Panc1 (cell line): ENCODE measurements around the gene PARP15. TPM values are rescaled to one million over a fixed set of nuclear protein-coding genes. Genes with fewer than 3 reads are reported as not detected.
"Not testable (repeated sequence)": the region's sequence is repeated elsewhere in the genome, so short reads cannot be mapped to it uniquely, and the experiment has no call there.

Experiments
- ATAC-seq: fragments of 200-7000 bp; cut with Tn5 transposase; 2 replicates; pipeline ENCODE4 v1.9.1; 2020; ENCODE audit warnings: mild to moderate bottlenecking, moderate library complexity
- BruUV-seq: library from RNA; stranded (reverse); fragments of 400-500 nt; replicated peaks from 2 replicates; lab custom pipeline; 2021; lab: Mats Ljungman, UMichigan
- CTCF ChIA-PET: fragments of 300-600 bp; sonication (Branson Sonifier 250); formaldehyde crosslinking; loops from one replicate; lab custom pipeline; 2022; ENCODE audit warnings: antibody characterized with exemption; lab: Charles Lee
- POLR2A ChIA-PET: fragments of 300-600 bp; sonication (Branson Sonifier 250); formaldehyde crosslinking; loops from one replicate; lab custom pipeline; 2022; ENCODE audit warnings: antibody characterized with exemption; lab: Charles Lee
- DNase-seq: peaks from one replicate; pipeline ENCODE4 v3.0.0-alpha.2; 2010; ENCODE audit warnings: low read depth, low spot score
- H3K27ac ChIP-seq: 2 replicates; pipeline ENCODE4 v1.5.1; 2011; ENCODE audit warnings: mild to moderate bottlenecking, low read length, inconsistent platforms
- H3K27me3 ChIP-seq: fragments of 200-500 bp; sonication (Bioruptor generic); 2 replicates; pipeline ENCODE4 v1.6.0; 2014; ENCODE audit warnings: low read length, inconsistent platforms; ENCODE audit not compliant: control insufficient read depth, insufficient read depth
- H3K36me3 ChIP-seq: fragments of 200-500 bp; sonication (Bioruptor generic); 2 replicates; pipeline ENCODE4 v1.5.1; 2014; ENCODE audit warnings: inconsistent platforms, mild to moderate bottlenecking, low read length, moderate library complexity; ENCODE audit not compliant: control insufficient read depth, insufficient read depth
- H3K4me1 ChIP-seq: 2 replicates; pipeline ENCODE4 v1.5.1; 2011; ENCODE audit warnings: inconsistent platforms, mild to moderate bottlenecking, low read length, moderate library complexity; ENCODE audit not compliant: control insufficient read depth, insufficient read depth
- H3K4me3 ChIP-seq, 2 experiments: 2 replicates each; pipeline ENCODE4 v1.5.1; 2011 to 2012; ENCODE audit warnings: low read depth in 2 of 2, low read length in 2 of 2, mild to moderate bottlenecking in 2 of 2, inconsistent platforms in 1 of 2, moderate library complexity in 1 of 2
- H3K9me3 ChIP-seq: fragments of 200-500 bp; sonication (Bioruptor generic); 2 replicates; pipeline ENCODE4 v1.5.1; 2014; ENCODE audit warnings: low read depth, mild to moderate bottlenecking, inconsistent platforms, low read length, moderate library complexity; ENCODE audit not compliant: control insufficient read depth, insufficient read depth
- CTCF ChIP-seq: fragments of 450-650 bp; IDR thresholded peaks from 2 replicates; pipeline ENCODE4 v1.5.1; 2017; ENCODE audit warnings: mild to moderate bottlenecking
- SIN3A ChIP-seq: IDR thresholded peaks from 2 replicates; pipeline ENCODE4 v1.6.1; 2012; ENCODE audit warnings: low read depth, mild to moderate bottlenecking, low read length, moderate library complexity, borderline replicate concordance; ENCODE audit not compliant: insufficient read depth
- TCF7L2 ChIP-seq: IDR thresholded peaks from 2 replicates; pipeline ENCODE4 v1.6.1; 2011; ENCODE audit warnings: mild to moderate bottlenecking, low read depth, low read length, inconsistent platforms
- in situ Hi-C: cut with HindIII; loops from 2 replicates; pipeline ENCODE4 v1.10.0; 2016; ENCODE audit warnings: low sequenced_read_pairs, low pct_unique_long_range_greater_than_20kb
- intact Hi-C: fragments of 100-400 bp; cut with micrococcal nuclease; formaldehyde crosslinking; loops from one replicate; pipeline ENCODE4 v1.10.0; 2022; ENCODE audit not compliant: unreplicated experiment
- total RNA-seq: library from RNA; stranded (reverse); gene quantifications from one replicate; pipeline ENCODE4 v1.2.1, GENCODE V29; 2021; ENCODE audit not compliant: unreplicated experiment
- TF ChIP-seq, protein P1 (sequence below), 2 experiments: IDR thresholded peaks; 2 replicates each; pipeline ENCODE4 v1.6.1; 2011 to 2012; ENCODE audit warnings: low read depth in 2 of 2, control low read depth in 1 of 2, low read length in 1 of 2, mild to moderate bottlenecking in 1 of 2, moderate library complexity in 1 of 2; ENCODE audit not compliant: insufficient read depth in 1 of 2

The PARP15 gene
- total RNA-seq, 1 experiment from 2014 or later: 0.21 TPM

DNA sequence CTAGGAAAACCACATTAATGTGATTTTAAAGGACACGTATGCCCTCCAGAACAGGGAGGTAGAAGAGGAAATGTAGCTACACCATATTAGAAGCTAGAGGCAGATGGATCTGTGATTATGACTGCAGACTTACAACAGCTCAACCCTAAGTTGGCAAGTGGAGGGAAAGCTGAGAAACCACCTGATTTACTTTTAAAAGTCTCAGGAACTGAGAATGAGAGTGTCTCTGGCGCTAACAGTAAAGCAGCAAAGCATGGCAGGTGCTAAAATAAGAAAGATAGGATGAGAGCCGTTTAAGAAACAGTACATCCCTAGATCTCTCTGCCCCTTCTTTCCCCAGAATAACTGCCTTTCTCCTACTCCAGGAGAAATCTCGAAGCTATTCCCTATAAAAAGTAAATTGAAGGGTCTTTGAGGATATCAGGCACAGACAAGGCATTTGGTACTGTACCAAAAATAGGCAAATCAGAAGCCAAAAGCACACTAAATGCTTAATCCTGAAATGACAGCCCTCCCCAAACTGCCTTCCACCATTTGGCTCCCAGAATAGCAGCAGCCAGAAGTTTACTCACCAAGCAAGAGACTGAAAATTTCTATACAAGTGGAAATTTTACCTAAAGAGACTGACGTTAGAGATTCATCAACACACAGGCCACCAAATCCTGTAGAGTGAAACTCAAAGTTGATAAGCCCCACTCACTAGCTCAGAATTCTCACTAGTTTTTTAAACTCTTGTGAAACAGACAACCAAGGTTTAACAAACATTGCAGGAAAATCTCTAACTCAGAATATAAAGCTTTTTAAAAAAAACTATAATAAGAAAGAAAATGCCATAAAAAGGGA, 68.9 kb downstream of the PARP15 start:
- POLR2A ChIA-PET: no interaction called here
- BruUV-seq: no TSS peak
- ATAC-seq (no peak), DNase-seq (no peak)
- Histone ChIP-seq H3K4me3 (no peak overlapping the region; a peak in 1 of 4 replicates), H3K27me3 (no peaks in the 10 kb centered on the region), H3K36me3 (no peaks in the 10 kb centered on the region), H3K4me1 (no peaks in the 10 kb centered on the region), H3K9me3 (no peaks in the 10 kb centered on the region), H3K27ac (no peak overlapping the region)
- CTCF ChIA-PET: no interaction called here
- intact Hi-C loops (no loop called here), in situ Hi-C loops (no loop called here)
- TF ChIP-seq TCF7L2 (no peak), SIN3A (no peak), CTCF (no peak)
- TF ChIP-seq, protein P1, sequence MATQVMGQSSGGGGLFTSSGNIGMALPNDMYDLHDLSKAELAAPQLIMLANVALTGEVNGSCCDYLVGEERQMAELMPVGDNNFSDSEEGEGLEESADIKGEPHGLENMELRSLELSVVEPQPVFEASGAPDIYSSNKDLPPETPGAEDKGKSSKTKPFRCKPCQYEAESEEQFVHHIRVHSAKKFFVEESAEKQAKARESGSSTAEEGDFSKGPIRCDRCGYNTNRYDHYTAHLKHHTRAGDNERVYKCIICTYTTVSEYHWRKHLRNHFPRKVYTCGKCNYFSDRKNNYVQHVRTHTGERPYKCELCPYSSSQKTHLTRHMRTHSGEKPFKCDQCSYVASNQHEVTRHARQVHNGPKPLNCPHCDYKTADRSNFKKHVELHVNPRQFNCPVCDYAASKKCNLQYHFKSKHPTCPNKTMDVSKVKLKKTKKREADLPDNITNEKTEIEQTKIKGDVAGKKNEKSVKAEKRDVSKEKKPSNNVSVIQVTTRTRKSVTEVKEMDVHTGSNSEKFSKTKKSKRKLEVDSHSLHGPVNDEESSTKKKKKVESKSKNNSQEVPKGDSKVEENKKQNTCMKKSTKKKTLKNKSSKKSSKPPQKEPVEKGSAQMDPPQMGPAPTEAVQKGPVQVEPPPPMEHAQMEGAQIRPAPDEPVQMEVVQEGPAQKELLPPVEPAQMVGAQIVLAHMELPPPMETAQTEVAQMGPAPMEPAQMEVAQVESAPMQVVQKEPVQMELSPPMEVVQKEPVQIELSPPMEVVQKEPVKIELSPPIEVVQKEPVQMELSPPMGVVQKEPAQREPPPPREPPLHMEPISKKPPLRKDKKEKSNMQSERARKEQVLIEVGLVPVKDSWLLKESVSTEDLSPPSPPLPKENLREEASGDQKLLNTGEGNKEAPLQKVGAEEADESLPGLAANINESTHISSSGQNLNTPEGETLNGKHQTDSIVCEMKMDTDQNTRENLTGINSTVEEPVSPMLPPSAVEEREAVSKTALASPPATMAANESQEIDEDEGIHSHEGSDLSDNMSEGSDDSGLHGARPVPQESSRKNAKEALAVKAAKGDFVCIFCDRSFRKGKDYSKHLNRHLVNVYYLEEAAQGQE (IDR thresholded peaks at IDR 0.05; ENCODE audit: insufficient read depth in 1 of 2, low read depth in 2 of 2, low read length in 1 of 2): no peak

DNA sequence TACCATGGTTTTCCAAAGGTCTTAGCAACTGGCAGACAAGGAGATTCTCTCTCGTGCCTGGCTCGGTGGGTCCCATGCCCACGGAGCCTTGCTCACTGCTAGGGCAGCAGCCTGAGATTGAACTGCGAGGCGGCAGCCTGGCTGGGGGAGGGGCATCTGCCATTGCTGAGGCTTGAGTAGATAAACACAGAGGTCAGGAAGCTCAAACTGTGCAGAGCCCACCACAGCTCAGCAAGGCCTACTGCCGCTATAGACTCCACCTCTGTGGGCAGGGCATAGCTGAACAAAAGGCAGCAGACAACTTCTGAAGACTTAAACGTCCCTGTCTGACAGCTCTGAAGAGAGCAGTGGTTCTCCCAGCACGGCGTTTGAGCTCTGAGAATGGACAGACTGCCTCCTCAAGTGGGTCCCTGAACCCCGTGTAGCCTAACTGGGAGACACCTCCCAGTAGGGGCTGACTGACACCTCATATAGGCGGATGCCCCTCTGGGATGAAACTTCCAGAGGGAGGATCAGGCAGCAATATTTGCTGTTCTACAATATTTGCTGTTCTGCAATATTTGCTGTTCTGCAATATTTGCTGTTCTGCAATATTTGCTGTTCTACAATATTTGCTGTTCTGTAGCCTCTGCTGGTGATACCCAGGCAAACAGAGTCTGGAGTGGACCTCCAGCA, 73.9 kb downstream of the PARP15 start:
- H3K36me3 ChIP-seq, ATAC-seq, H3K27ac ChIP-seq, H3K4me1 ChIP-seq, POLR2A ChIA-PET, in situ Hi-C loops, H3K27me3 ChIP-seq, BruUV-seq, intact Hi-C loops, DNase-seq, H3K4me3 ChIP-seq, H3K9me3 ChIP-seq: not testable (repeated sequence)
- CTCF ChIA-PET: interaction anchor here (0.6 kb wide), 1 partner anchor 1028 kb away, joined by 3 read pairs; no protein-coding TSS in a partner anchor

DNA sequence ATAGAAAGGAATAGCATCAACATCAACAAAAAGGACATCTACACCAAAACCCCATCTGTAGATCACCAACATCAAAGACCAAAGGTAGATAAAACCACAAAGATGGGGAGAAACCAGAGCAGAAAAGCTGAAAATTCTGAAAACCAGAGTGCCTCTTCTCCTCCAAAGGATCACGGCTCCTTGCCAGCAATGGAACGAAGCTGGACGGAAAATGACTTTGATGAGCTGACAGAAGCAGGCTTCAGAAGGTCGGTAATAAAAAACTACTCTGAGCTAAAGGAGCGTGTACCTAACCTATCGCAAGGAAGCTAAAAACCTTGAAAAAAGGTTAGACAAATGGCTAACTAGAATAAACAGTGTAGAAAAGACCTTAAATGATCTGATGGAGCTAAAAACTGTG, 74.5 kb downstream of the PARP15 start:
- intact Hi-C loops, CTCF ChIA-PET, H3K27me3 ChIP-seq, H3K9me3 ChIP-seq, DNase-seq, in situ Hi-C loops, H3K4me3 ChIP-seq, ATAC-seq, H3K36me3 ChIP-seq, BruUV-seq, POLR2A ChIA-PET, H3K27ac ChIP-seq, H3K4me1 ChIP-seq: not testable (repeated sequence)

- H3K4me1 ChIP-seq, H3K27me3 ChIP-seq, POLR2A ChIA-PET, BruUV-seq, CTCF ChIA-PET, DNase-seq, H3K36me3 ChIP-seq, H3K9me3 ChIP-seq, H3K4me3 ChIP-seq, intact Hi-C loops, ATAC-seq, H3K27ac ChIP-seq, in situ Hi-C loops: not testable (repeated sequence)
Observed at GRCh38 chr3:122658336-122658735, 80.9 kb downstream of the PARP15 start.
